Bronchial epithelial cell (primary cell): ENCODE results near the gene ADRM1. TPM values are rescaled to one million over a fixed set of nuclear protein-coding genes. Genes with fewer than 3 reads are reported as not detected.

Experiments used
- DNase-seq: peaks from one replicate; pipeline ENCODE4 v3.0.0-alpha.2; 2010; ENCODE audit warnings: low read depth
- FAIRE-seq: peaks from 2 replicates; lab custom pipeline; 2011; peaks lifted over from hg19 to GRCh38; lab: Jason Lieb, UNC
- H3K27me3 ChIP-seq: 2 replicates; pipeline ENCODE4 v1.5.1; 2011; ENCODE audit warnings: low read length; ENCODE audit not compliant: control insufficient read depth, insufficient read depth
- H3K36me3 ChIP-seq: 2 replicates; pipeline ENCODE4 v1.5.1; 2011; ENCODE audit warnings: low read length; ENCODE audit not compliant: control insufficient read depth, insufficient read depth
- H3K4me3 ChIP-seq: 2 replicates; pipeline ENCODE4 v1.5.1; 2011; ENCODE audit warnings: mild to moderate bottlenecking, low read depth, low read length, control low read depth
- CTCF ChIP-seq: IDR thresholded peaks from 2 replicates; pipeline ENCODE4 v1.5.1; 2011; ENCODE audit warnings: mild to moderate bottlenecking, moderate library complexity, low read length, control low read depth, inconsistent platforms; ENCODE audit not compliant: insufficient read depth, severe bottlenecking
- total RNA-seq: library from RNA; depleted of rRNA; stranded (reverse); fragments of >200 nt; gene quantifications from 2 replicates; pipeline ENCODE4 v1.2.1, GENCODE V29; 2014

ADRM1 gene
- total RNA-seq, 1 donor from 2014 or later: 145 TPM

DNA sequence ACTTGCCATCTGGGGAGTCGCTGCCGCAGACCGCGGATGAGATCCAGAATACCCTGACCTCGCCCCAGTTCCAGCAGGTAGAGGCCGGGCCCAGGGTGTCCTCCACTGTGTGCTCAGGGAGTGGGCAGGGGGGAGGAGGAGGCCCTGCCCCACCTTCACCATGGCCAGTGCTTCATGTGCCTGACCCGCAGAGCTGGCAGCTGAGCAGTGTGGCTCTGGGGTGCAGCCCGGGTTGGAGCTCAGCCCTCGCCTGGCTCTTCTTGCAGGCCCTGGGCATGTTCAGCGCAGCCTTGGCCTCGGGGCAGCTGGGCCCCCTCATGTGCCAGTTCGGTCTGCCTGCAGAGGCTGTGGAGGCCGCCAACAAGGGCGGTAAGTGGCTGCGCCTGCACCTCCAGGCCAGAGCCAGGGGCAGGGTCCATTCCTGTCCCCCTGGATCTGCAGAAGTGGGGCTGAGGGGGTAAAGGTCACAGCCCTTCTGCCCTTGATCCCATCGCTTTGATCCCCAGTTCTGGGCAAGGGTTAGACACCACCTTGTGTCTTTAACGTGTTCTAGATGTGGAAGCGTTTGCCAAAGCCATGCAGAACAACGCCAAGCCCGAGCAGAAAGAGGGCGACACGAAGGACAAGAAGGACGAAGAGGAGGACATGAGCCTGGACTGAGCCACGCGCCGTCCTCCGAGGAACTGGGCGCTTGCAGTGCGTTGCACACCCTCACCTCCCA, 5.5 kb downstream of the ADRM1 start:
- TF ChIP-seq CTCF: no peak
- peak; percentile 3 for DNase-seq
- Histone ChIP-seq H3K36me3 (peaks cover 68% of the 10 kb centered on the region), H3K4me3 (no peak overlapping the region), H3K27me3 (no peaks in the 10 kb centered on the region)
- FAIRE-seq: no peak

DNA sequence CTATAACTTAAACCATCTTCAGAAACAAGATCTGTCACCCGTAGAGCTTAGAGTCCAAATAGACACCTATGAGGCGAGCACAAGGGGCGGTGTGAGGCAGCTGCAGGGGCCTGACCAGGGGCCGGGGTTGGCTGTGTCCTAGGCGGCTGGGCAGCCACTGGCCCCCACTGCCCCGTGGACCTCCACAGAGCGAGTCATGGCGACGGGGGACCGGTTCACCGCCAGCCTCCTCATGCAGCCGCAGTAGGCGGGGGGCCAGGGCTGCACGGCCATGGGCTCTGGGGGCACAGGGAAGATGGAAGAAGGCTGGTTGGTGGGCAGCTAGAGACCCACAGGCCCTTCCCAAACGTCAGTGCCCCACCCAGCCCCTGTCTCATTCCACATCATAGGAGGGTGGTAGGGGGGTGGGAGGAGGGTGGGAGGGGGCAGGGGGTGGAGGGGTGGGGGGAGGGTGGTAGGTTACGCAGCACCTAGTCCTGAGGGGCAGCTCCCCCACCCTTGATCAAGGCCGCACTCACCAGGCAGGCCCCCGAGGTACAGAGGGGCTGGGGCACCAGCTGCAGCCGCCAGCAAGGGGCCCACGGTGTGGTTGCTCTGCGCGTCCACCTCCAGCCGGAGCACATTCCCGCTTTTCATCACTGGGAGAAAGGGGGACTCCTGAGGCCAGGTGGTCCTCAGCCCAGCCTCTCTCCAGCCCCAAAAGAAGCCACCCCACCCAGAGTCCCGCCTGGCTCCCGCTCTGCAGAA, 6.6 kb downstream of the ADRM1 start:
- Histone ChIP-seq H3K27me3 (no peaks in the 10 kb centered on the region), H3K36me3 (peaks cover 74% of the 10 kb centered on the region), H3K4me3 (no peak overlapping the region)
- no peak for FAIRE-seq
- DNase-seq: no peak
- TF ChIP-seq CTCF: no peak

GRCh38 chr20:62309947-62310756, 7.4 kb downstream of the ADRM1 start:
- Histone ChIP-seq H3K36me3 (peaks cover 76% of the 10 kb centered on the region), H3K4me3 (no peak overlapping the region), H3K27me3 (no peaks in the 10 kb centered on the region)
- FAIRE-seq: no peak
- TF ChIP-seq CTCF: no peak
- DNase-seq: no peak

GRCh38 chr20:62310757-62311121, 7.9 kb downstream of the ADRM1 start:
- DNase-seq (no peak), FAIRE-seq (no peak)
- no peak for TF ChIP-seq CTCF
- Histone ChIP-seq H3K36me3 (peaks cover 78% of the 10 kb centered on the region), H3K27me3 (no peaks in the 10 kb centered on the region), H3K4me3 (no peak overlapping the region)

DNA sequence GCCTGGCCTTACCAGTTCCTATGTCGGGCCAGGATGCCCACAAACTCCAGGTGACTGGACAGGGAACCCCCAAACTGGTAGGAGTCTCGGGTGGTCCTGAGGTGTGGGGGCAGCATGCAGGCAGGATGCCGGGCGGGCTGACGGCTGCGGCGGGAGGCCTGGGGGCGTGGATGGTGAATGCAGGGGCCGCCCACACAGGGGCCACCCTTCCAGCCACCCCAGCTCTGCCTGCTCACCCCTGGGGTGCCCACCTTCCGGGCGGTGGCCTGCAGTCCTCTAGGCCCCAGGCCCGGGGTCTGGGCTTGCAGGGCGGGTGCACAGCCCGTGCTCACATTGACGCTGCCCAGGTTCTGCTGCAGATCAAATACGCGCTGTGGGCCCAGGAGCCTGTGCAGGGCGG, 8.4 kb downstream of the ADRM1 start:
- H3K36me3 ChIP-seq: peaks cover 78% of the 10 kb centered on the region
- H3K27me3 ChIP-seq: no peaks in the 10 kb centered on the region
- no peak overlapping the region for H3K4me3 ChIP-seq
- no peak for FAIRE-seq
- TF ChIP-seq CTCF: no peak
- DNase-seq: no peak
